Endothelial cell of umbilical vein (primary cell): ENCODE measurements around the gene CDK6.

ENCODE experiments used
- CTCF ChIP-seq, 2 donors: IDR thresholded peaks; 1 replicate in 1 of 2; 2 replicates in 1 of 2; pipeline ENCODE4 v1.5.1; 2011; ENCODE audit warnings: low read length in 2 of 2, mild to moderate bottlenecking in 2 of 2, moderate library complexity in 2 of 2, control low read depth in 1 of 2, inconsistent platforms in 1 of 2, low read depth in 1 of 2; ENCODE audit not compliant: insufficient read depth in 1 of 2; ENCODE audit errors: extremely low read depth in 1 of 2
- EZH2 ChIP-seq: IDR thresholded peaks from 2 replicates; pipeline ENCODE4 v1.6.1; 2012; ENCODE audit warnings: borderline replicate concordance, low read depth, mild to moderate bottlenecking, moderate library complexity, low read length, inconsistent platforms; ENCODE audit not compliant: severe bottlenecking
- POLR2A ChIP-seq: IDR thresholded peaks from 2 replicates; pipeline ENCODE4 v1.6.1; 2012; ENCODE audit warnings: low read depth, mild to moderate bottlenecking, control low read depth, low read length
- POLR2AphosphoS5 ChIP-seq: IDR thresholded peaks from 2 replicates; pipeline ENCODE4 v1.6.1; 2012; ENCODE audit warnings: low read depth, mild to moderate bottlenecking, control low read depth, low read length, moderate library complexity; ENCODE audit not compliant: insufficient read depth

- TF ChIP-seq POLR2A, result no peak
- TF ChIP-seq EZH2, result no peak
- TF ChIP-seq CTCF (IDR thresholded peaks at IDR 0.05; ENCODE audit: extremely low read depth in 1 of 2, insufficient read depth in 1 of 2, low read depth in 1 of 2, low read length in 2 of 2), result no peak
- no peak for TF ChIP-seq POLR2AphosphoS5
Measured at GRCh38 chr7:92769844-92770243, 66.5 kb downstream of the CDK6 start.
